Epithelial cell of alveolus of lung (primary cell): ENCODE measurements around the gene C1orf94. TPM values are rescaled to one million over a fixed set of nuclear protein-coding genes. Genes with fewer than 3 reads are reported as not detected.

ENCODE experiments used
- total RNA-seq: library from RNA; depleted of rRNA; stranded (reverse); fragments of >200 nt; gene quantifications from 2 replicates; pipeline ENCODE4 v1.2.1, GENCODE V29; 2015

C1orf94 gene
- not detected in 2 replicates for total RNA-seq

GRCh38 chr1:34176830-34177603 is at the start of gene C1orf94:
TSS of gene C1orf94 (plus strand) at chr1:34176907. CDS start at chr1:34177790, 883 bp downstream.

GRCh38 chr1:34164771-34165391 is 11.8 kb upstream of the C1orf94 start, which contains the start of gene CSMD2:
TSS of gene CSMD2 (minus strand) at chr1:34165230. CDS start at chr1:34165097, 133 bp downstream.

Other genes starting within 250 kb of the C1orf94 start
- gene CSMD2, start 11.7 kb upstream of the C1orf94 start, total RNA-seq = 0.08 and 0.26 TPM in 2 replicates